NB4 (cell line): Measurements from ENCODE around the gene RSRC1.

Source experiments
- DNase-seq: peaks from one replicate; pipeline ENCODE4 v3.0.0; 2010; ENCODE audit warnings: low read depth
- H3K4me3 ChIP-seq: one replicate; pipeline ENCODE4 v1.5.1; 2011; ENCODE audit warnings: mild to moderate bottlenecking, low read depth, low read length, moderate library complexity
- MYC ChIP-seq: IDR thresholded peaks from 2 replicates; pipeline ENCODE4 v1.6.1; 2011; ENCODE audit warnings: low read depth, low read length
- POLR2A ChIP-seq: IDR thresholded peaks from 2 replicates; pipeline ENCODE4 v1.6.1; 2011; ENCODE audit warnings: mild to moderate bottlenecking; ENCODE audit not compliant: insufficient read length; ENCODE audit errors: extremely low read depth
- TF ChIP-seq, protein P1 (sequence below): IDR thresholded peaks from 2 replicates; pipeline ENCODE4 v1.6.1; 2011; ENCODE audit warnings: low read depth, low read length
- TF ChIP-seq, protein P2 (sequence below): IDR thresholded peaks from one replicate; pipeline ENCODE4 v1.5.1; 2012; ENCODE audit warnings: low read depth, low read length

Gene RSRC1

DNA sequence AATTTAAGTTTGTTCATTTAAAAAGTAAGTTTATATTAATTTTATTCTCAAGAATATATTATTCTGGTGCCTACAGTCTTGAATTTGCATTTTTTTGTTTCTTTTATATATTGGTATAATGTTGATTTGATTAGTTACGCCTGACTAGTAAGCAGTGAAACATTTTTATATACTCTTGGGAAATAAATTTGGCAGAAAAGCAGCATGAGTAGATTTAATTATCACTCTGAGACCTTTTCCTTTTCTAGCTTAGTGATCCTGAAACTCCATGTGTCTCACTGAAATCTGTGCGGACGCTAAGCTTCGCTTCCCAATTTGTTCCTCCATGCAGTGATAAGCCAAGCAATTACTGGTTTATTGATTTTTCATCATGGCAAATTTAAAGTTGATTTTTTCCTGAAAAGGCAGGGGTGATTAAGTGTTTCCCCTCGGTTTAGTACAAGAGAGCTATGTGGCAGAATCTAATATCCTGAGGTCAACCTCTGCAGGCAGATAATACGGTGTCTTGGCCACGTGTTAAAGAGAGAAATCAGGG, 373.9 kb downstream of the RSRC1 start:
- H3K4me3 ChIP-seq, result no peak overlapping the region
- no peak for DNase-seq
- no peak for TF ChIP-seq POLR2A
- TF ChIP-seq, protein P1, sequence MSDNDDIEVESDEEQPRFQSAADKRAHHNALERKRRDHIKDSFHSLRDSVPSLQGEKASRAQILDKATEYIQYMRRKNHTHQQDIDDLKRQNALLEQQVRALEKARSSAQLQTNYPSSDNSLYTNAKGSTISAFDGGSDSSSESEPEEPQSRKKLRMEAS, result no peak
- no peak for TF ChIP-seq MYC
- TF ChIP-seq, protein P2, sequence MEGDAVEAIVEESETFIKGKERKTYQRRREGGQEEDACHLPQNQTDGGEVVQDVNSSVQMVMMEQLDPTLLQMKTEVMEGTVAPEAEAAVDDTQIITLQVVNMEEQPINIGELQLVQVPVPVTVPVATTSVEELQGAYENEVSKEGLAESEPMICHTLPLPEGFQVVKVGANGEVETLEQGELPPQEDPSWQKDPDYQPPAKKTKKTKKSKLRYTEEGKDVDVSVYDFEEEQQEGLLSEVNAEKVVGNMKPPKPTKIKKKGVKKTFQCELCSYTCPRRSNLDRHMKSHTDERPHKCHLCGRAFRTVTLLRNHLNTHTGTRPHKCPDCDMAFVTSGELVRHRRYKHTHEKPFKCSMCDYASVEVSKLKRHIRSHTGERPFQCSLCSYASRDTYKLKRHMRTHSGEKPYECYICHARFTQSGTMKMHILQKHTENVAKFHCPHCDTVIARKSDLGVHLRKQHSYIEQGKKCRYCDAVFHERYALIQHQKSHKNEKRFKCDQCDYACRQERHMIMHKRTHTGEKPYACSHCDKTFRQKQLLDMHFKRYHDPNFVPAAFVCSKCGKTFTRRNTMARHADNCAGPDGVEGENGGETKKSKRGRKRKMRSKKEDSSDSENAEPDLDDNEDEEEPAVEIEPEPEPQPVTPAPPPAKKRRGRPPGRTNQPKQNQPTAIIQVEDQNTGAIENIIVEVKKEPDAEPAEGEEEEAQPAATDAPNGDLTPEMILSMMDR, result no peak

DNA sequence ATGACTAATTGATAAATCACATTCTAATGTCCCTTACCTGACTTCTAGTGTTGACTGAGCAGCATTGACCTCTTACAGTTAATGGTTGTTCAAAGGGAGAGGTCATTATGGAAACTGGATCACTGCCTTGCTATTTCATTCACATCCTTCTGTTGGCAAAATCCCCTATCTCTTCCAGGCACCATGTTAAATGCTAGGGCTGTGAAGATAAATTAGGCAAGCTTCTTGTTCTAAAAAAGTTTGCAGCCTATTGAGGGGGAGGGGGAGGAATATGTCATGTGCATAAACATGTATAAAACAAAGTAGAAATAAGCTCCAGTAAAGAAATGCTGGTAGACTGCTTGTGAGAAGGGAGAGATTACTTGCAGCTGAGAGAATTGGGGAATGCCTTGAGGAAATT, 376.3 kb downstream of the RSRC1 start:
- no peak for DNase-seq
- TF ChIP-seq POLR2A, result no peak
- TF ChIP-seq MYC, result no peak
- TF ChIP-seq, protein P1, result no peak
- TF ChIP-seq, protein P2, result no peak
- no peak overlapping the region for H3K4me3 ChIP-seq

DNA sequence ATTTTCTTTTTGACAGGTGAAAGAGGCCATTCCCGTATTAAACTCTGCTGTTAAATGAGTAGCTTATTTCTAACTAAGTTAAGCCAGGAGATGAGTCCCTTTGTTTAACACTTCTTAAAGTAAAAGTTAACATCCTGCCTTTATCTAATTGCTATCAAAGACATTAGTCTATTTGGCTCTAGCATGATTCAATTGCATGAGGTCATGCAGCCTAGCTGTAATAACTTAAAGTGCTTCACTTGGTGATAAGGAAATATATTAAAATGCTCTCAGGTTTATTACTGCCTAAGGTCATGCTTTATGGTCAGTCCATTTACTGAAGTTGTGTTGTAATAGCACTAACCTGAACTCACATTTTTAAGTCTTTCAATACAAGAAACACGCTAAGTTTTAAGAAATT, 378.8 kb downstream of the RSRC1 start:
- DNase-seq, result no peak

GRCh38 chr3:158489181-158489580, 379.3 kb downstream of the RSRC1 start:
- TF ChIP-seq, protein P1, result no peak
- TF ChIP-seq MYC (no peak), POLR2A (no peak)
- TF ChIP-seq, protein P2, result no peak
- DNase-seq, result no peak

More for the DNA sequence above, 378.8 kb downstream of the RSRC1 start:
- H3K4me3 ChIP-seq, result no peak overlapping the region
- TF ChIP-seq POLR2A, result no peak
- TF ChIP-seq, protein P1, result no peak
- no peak for TF ChIP-seq MYC

DNA sequence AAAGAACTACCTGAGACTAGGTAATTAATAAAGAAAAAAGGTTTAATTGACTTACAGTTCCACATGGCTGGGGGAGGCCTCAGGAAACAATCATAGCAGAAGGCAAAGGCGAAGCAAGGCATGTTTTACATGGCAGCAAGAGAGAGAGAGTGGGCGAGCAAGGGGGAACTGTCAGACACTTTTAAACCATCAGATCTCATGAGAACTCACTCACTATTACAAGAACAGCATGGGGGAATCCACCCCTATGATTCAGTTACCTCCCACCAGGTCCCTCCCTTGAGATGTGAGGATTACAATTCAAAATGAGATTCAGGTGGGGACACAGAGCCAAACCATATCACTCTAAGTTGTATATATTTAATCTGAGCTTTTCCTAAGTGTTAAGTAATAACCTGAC, 382.1 kb downstream of the RSRC1 start:
- H3K4me3 ChIP-seq, result no peak overlapping the region
- DNase-seq, result no peak
- TF ChIP-seq, protein P1, result no peak
- TF ChIP-seq MYC (no peak), POLR2A (no peak)
- TF ChIP-seq, protein P2, result no peak

More at GRCh38 chr3:158489181-158489580, 379.3 kb downstream of the RSRC1 start:
- no peak overlapping the region for H3K4me3 ChIP-seq

- DNase-seq, result no peak
- H3K4me3 ChIP-seq, result no peak overlapping the region
- TF ChIP-seq, protein P1, result no peak
- TF ChIP-seq MYC, result no peak
- TF ChIP-seq, protein P2, result no peak
- TF ChIP-seq POLR2A, result no peak
Measured at GRCh38 chr3:158492685-158493084, 382.8 kb downstream of the RSRC1 start.
